K562 (cell line): ENCODE data around the gene EPYC.

Experiments
- BCOR ChIP-seq: fragments of 450-650 bp; IDR thresholded peaks from 2 replicates; pipeline ENCODE4 v1.6.1; 2016
- KLF10 ChIP-seq: fragments of 250-450 bp; sonication (Bioruptor Pico); IDR thresholded peaks from 2 replicates; pipeline ENCODE4 v1.6.1; 2021; ENCODE audit warnings: matching md5 sums
- RFX7 ChIP-seq: fragments of 250-450 bp; sonication (Bioruptor Pico); IDR thresholded peaks from 2 replicates; pipeline ENCODE4 v1.5.1; 2021; ENCODE audit warnings: mild to moderate bottlenecking
- SRSF1 ChIP-seq: fragments of 200-400 bp; formaldehyde crosslinking; IDR thresholded peaks from 2 replicates; pipeline ENCODE4 v1.6.1; 2017; ENCODE audit warnings: mild to moderate bottlenecking, low read depth, low read length, moderate library complexity
- STAT5B ChIP-seq: fragments of 250-450 bp; sonication (Bioruptor Pico); IDR thresholded peaks from 2 replicates; pipeline ENCODE4 v1.8.0; 2021; ENCODE audit warnings: mild to moderate bottlenecking, inconsistent platforms
- ZNF778 ChIP-seq: fragments of 450-650 bp; formaldehyde crosslinking; IDR thresholded peaks from 2 replicates; pipeline ENCODE4 v1.4.0; 2020; ENCODE audit warnings: mild to moderate bottlenecking, moderate library complexity
- TF ChIP-seq, protein P1 (sequence below), 3 experiments: IDR thresholded peaks in 2 of 3; conservative IDR thresholded peaks in 1 of 3; 2 replicates each; pipeline ENCODE4 v1.5.1; 2011 to 2012; ENCODE audit warnings: low read length in 3 of 3, mild to moderate bottlenecking in 3 of 3, control low read depth in 2 of 3, improper control_type of control experiment in 1 of 3, inconsistent platforms in 1 of 3, low read depth in 1 of 3, mixed read lengths in 1 of 3, moderate library complexity in 1 of 3; ENCODE audit not compliant: insufficient read depth in 2 of 3
- TF ChIP-seq, protein P2 (sequence below), 2 experiments: fragments of 450-650 bp; formaldehyde crosslinking in 1 of 2; IDR thresholded peaks; 2 replicates each; pipeline versions ENCODE4 v1.4.0 to v1.6.1; 2014 to 2020; ENCODE audit warnings: mild to moderate bottlenecking in 2 of 2, borderline replicate concordance in 1 of 2, low read depth in 1 of 2

DNA sequence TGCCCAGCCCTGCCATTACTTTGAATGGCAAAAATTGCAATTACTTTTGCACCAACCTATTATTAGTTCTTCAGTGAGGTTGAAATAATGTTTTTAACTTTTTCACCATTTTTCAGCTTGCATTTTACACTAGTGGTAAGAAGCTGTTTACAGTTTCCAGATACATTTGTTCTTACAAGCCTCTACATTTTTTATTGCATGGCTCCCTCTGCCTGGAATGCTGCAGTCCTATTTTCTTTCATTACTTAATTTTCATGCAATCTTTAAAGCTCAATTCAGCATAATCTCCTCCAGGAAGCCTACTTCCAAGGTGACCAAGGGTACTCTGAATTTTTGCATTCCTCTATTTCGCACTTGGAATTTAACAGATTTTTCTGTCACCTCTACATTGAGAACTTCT is 83.2 kb downstream of the EPYC start:
- TF ChIP-seq, protein P1, sequence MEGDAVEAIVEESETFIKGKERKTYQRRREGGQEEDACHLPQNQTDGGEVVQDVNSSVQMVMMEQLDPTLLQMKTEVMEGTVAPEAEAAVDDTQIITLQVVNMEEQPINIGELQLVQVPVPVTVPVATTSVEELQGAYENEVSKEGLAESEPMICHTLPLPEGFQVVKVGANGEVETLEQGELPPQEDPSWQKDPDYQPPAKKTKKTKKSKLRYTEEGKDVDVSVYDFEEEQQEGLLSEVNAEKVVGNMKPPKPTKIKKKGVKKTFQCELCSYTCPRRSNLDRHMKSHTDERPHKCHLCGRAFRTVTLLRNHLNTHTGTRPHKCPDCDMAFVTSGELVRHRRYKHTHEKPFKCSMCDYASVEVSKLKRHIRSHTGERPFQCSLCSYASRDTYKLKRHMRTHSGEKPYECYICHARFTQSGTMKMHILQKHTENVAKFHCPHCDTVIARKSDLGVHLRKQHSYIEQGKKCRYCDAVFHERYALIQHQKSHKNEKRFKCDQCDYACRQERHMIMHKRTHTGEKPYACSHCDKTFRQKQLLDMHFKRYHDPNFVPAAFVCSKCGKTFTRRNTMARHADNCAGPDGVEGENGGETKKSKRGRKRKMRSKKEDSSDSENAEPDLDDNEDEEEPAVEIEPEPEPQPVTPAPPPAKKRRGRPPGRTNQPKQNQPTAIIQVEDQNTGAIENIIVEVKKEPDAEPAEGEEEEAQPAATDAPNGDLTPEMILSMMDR (IDR thresholded peaks at IDR 0.05 in 2 of 3, conservative IDR thresholded peaks at IDR 0.05 in 1 of 3; ENCODE audit: insufficient read depth in 2 of 3, low read depth in 1 of 3, low read length in 3 of 3), result no peak
- TF ChIP-seq, protein P2, sequence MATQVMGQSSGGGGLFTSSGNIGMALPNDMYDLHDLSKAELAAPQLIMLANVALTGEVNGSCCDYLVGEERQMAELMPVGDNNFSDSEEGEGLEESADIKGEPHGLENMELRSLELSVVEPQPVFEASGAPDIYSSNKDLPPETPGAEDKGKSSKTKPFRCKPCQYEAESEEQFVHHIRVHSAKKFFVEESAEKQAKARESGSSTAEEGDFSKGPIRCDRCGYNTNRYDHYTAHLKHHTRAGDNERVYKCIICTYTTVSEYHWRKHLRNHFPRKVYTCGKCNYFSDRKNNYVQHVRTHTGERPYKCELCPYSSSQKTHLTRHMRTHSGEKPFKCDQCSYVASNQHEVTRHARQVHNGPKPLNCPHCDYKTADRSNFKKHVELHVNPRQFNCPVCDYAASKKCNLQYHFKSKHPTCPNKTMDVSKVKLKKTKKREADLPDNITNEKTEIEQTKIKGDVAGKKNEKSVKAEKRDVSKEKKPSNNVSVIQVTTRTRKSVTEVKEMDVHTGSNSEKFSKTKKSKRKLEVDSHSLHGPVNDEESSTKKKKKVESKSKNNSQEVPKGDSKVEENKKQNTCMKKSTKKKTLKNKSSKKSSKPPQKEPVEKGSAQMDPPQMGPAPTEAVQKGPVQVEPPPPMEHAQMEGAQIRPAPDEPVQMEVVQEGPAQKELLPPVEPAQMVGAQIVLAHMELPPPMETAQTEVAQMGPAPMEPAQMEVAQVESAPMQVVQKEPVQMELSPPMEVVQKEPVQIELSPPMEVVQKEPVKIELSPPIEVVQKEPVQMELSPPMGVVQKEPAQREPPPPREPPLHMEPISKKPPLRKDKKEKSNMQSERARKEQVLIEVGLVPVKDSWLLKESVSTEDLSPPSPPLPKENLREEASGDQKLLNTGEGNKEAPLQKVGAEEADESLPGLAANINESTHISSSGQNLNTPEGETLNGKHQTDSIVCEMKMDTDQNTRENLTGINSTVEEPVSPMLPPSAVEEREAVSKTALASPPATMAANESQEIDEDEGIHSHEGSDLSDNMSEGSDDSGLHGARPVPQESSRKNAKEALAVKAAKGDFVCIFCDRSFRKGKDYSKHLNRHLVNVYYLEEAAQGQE (IDR thresholded peaks at IDR 0.05; ENCODE audit: borderline replicate concordance), result no peak
- TF ChIP-seq, protein P2 (CRISPR knock-in tag; IDR thresholded peaks at IDR 0.05; ENCODE audit: low read depth), result no peak
- TF ChIP-seq RFX7 (no peak), KLF10 (CRISPR knock-in tag) (no peak), SRSF1 (no peak), ZNF778 (CRISPR knock-in tag) (no peak), STAT5B (no peak), BCOR (no peak)
